ENCODE results near the gene ACAD10.

ACAD10 gene

DNA sequence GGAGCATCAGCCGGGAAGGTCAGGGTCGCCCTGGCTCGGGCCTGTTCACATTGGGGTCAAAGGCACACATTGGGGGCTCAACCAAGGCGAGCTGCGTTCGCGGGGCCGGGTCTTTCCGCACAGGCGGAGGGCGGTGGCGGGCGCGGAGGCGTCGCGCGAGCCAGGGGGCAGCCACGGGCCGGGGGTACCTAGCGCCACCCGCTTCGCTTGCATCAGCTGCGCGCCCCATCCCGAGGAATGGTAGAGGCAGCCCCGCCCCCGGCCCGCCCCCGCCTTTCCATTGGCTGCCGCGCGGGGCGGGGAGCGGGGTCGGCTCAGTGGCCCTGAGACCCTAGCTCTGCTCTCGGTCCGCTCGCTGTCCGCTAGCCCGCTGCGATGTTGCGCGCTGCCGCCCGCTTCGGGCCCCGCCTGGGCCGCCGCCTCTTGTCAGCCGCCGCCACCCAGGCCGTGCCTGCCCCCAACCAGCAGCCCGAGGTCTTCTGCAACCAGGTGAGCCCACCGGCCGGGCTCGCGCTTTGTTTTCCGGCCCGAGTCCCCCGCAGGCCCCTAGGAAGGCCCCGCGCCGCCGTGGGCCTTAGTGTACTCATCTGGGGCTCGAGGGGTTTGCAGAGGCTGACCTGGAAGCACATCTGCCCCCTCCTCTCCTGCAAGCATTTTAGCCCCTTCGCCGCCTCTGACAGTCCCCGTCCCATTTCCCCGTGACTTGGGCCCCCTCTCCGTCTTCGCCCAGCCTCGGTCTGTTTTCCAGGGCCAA lies 80.9 kb downstream of the ACAD10 start, which contains the start of gene ALDH2:
ALDH2 (plus strand) TSS at position 326 of the 754 bp plus-strand sequence; CDS start at position 376, 50 bp downstream.
- peak within 1 kb of the TSS; percentile 58 for H3K4me3 ChIP-seq (ENCODE audit: low read depth, low read length)
- peak; percentile 89 for DNase-seq (ENCODE audit: low read depth)
- no peak for TF ChIP-seq MYC (IDR thresholded peaks at IDR 0.05; ENCODE audit: low read depth, low read length)
- TF ChIP-seq, protein P1, sequence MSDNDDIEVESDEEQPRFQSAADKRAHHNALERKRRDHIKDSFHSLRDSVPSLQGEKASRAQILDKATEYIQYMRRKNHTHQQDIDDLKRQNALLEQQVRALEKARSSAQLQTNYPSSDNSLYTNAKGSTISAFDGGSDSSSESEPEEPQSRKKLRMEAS (IDR thresholded peaks at IDR 0.05; ENCODE audit: low read depth, low read length) = no peak
- no peak for TF ChIP-seq POLR2A (IDR thresholded peaks at IDR 0.05; ENCODE audit: extremely low read depth, insufficient read length)
- TF ChIP-seq, protein P2, sequence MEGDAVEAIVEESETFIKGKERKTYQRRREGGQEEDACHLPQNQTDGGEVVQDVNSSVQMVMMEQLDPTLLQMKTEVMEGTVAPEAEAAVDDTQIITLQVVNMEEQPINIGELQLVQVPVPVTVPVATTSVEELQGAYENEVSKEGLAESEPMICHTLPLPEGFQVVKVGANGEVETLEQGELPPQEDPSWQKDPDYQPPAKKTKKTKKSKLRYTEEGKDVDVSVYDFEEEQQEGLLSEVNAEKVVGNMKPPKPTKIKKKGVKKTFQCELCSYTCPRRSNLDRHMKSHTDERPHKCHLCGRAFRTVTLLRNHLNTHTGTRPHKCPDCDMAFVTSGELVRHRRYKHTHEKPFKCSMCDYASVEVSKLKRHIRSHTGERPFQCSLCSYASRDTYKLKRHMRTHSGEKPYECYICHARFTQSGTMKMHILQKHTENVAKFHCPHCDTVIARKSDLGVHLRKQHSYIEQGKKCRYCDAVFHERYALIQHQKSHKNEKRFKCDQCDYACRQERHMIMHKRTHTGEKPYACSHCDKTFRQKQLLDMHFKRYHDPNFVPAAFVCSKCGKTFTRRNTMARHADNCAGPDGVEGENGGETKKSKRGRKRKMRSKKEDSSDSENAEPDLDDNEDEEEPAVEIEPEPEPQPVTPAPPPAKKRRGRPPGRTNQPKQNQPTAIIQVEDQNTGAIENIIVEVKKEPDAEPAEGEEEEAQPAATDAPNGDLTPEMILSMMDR (IDR thresholded peaks at IDR 0.05; ENCODE audit: low read depth, low read length) = peak; percentile 3

DNA sequence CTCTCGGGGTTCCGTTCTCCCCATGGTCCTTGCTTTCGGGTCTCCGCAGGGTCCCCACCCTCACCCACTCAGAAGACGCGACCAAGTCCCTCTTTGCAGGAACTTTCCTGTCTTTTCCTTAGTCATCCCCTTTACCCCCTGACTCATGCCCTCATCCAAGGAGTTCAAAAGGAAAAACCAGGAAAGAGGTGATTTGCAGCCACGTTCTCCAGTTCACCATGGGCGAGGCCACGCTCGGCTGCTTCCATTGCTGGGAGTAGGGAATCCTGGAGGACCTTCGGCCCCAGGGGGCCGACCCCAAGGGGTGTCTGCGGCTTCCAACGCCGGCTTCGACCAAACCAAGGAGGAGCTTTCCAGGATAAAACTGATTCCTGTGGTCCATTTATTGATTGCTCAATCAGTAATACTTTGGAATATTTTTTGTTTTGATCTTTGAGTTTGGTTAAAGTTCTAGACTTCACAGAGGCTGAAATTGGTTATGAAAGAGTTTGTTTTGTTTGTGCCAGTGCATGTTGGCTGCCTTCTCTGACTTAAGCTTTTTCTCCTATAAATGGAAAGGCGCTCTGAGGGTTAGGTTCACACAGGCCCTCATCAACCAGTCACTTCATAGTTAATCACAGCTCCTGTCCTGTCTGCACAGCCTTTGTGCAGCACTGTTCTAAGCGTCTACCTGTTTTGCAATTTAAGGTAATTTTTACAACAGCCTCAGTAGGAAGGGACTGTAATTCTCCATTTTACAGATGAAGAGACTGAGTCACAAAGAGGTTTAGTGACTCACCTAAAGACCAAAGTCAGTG lies 81.7 kb downstream of the ACAD10 start:
- TF ChIP-seq, protein P2 (IDR thresholded peaks at IDR 0.05; ENCODE audit: low read depth, low read length) = no peak
- TF ChIP-seq MYC (IDR thresholded peaks at IDR 0.05; ENCODE audit: low read depth, low read length) (no peak), POLR2A (IDR thresholded peaks at IDR 0.05; ENCODE audit: extremely low read depth, insufficient read length) (no peak)
- TF ChIP-seq, protein P1 (IDR thresholded peaks at IDR 0.05; ENCODE audit: low read depth, low read length) = no peak
- peak overlapping the region; percentile 58 for H3K4me3 ChIP-seq (ENCODE audit: low read depth, low read length)
- DNase-seq (ENCODE audit: low read depth) = no peak

DNA sequence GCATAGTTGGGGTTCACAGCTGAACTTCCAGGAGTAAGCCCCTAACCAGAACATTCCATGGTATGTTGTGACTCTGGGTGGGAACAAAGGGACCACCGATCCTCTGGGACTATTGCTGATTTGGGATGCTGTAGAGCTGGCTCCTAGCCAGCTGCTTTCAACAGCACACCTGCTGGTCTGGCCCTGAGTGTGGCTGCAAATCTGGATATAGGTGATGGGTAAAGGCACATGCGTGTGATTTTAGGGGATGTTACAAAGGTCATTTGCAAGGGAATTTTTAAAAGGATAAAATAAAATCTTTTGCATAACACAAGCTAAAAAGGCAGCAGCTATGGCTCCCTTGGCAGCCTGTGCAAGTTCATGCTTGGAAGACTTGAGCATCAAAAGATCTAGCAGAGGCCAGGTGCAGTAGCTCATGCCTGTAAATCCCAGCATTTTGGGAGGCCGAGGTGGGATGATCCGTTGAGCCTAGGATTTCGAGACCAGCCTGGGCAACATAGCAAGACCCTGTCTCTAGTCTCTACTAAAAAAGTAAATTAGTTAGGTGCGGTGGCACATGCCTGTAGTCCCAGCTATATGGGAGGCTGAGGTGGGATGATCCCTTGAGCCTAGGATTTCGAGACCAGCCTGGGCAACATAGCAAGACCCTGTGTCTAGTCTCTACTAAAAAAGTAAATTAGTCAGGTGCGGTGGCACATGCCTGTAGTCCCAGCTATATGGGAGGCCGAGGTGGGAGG lies 82.5 kb downstream of the ACAD10 start:
- TF ChIP-seq MYC (IDR thresholded peaks at IDR 0.05; ENCODE audit: low read depth, low read length) = no peak
- TF ChIP-seq, protein P1 (IDR thresholded peaks at IDR 0.05; ENCODE audit: low read depth, low read length) = no peak
- TF ChIP-seq, protein P2 (IDR thresholded peaks at IDR 0.05; ENCODE audit: low read depth, low read length) = no peak
- no peak for TF ChIP-seq POLR2A (IDR thresholded peaks at IDR 0.05; ENCODE audit: extremely low read depth, insufficient read length)
- no peak overlapping the region for H3K4me3 ChIP-seq (ENCODE audit: low read depth, low read length)
- no peak for DNase-seq (ENCODE audit: low read depth)

DNA sequence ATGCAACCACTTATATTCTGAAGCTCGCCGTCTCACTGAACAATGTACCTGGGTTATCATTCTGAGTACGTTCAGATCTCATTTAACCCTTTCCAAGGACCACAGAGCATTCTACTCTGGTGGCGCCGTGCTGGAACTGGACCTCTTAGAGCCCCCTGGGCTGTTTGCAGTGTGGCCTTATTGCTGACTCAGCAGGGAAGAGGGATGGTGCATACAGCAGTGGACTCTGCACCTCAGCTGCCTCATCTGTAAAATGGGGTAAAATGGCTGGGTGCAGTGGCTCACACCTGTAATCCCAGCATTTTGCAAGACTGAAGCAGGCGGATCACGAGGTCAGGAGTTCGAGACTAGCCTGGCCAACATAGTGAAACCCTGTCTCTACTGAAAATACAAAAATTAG lies 83.7 kb downstream of the ACAD10 start:
- DNase-seq (ENCODE audit: low read depth) = no peak
- H3K4me3 ChIP-seq (ENCODE audit: low read depth, low read length) = no peak overlapping the region
- TF ChIP-seq MYC (IDR thresholded peaks at IDR 0.05; ENCODE audit: low read depth, low read length) (no peak), POLR2A (IDR thresholded peaks at IDR 0.05; ENCODE audit: extremely low read depth, insufficient read length) (no peak)
- TF ChIP-seq, protein P2 (IDR thresholded peaks at IDR 0.05; ENCODE audit: low read depth, low read length) = no peak
- TF ChIP-seq, protein P1 (IDR thresholded peaks at IDR 0.05; ENCODE audit: low read depth, low read length) = no peak

DNA sequence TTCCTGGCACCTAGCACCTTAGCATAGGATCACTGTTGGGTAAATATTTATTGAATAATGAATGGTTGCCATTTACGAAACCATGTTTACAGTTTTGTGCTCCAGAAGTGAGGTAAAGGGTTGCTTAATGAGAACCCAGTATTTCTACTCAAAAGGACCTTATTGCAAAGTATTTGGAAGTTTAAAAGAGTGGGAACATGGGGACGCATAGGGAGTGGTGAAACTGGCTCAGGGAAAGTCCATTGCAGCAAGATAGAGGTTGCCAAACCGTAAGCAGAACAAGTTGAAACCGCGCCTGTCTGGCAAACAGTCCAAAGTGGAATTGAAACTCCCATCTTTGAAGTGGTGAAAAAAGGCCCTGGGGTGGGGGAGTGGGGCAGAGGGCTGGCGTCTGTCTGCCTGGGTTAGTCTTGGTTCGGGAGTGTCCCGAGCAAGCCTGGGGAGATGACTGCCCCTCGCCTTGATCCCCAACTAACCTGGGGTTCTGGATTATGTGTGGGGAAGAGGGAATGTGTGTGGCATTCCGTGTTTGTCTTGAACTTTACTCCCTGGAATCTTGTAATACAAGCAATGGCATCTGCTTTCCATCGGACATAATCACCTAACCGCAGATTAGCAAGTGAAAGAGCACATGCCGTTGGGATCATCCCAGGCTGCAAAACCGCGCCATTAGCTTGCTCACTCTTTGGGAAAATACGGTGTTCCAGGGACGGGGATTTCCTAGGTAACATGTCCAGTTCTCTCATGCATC lies 88.1 kb downstream of the ACAD10 start:
- peak; percentile 42 for DNase-seq (ENCODE audit: low read depth)
- H3K4me3 ChIP-seq (ENCODE audit: low read depth, low read length) = no peak overlapping the region
- TF ChIP-seq, protein P1 (IDR thresholded peaks at IDR 0.05; ENCODE audit: low read depth, low read length) = no peak
- TF ChIP-seq MYC (IDR thresholded peaks at IDR 0.05; ENCODE audit: low read depth, low read length) = no peak
- TF ChIP-seq, protein P2 (IDR thresholded peaks at IDR 0.05; ENCODE audit: low read depth, low read length) = no peak
- TF ChIP-seq POLR2A (IDR thresholded peaks at IDR 0.05; ENCODE audit: extremely low read depth, insufficient read length) = no peak

All from NB4 (cell line).